Measurements from ENCODE around the gene BICRA.
"Not testable (repeated sequence)": the region's sequence is repeated elsewhere in the genome, so short reads cannot be mapped to it uniquely, and the experiment has no call there.

GRCh38 chr19:47714855-47715254, 105.9 kb downstream of the BICRA start:
- not testable (repeated sequence) for TF ChIP-seq POLR2A, CTCF (IDR thresholded peaks at IDR 0.05)

Measured in vagina (tissue), 2 donors.